ENCODE measurements around the gene SMC6. TPM values are rescaled to one million over a fixed set of nuclear protein-coding genes. Genes with fewer than 3 reads are reported as not detected.

The SMC6 gene
- polyA plus RNA-seq, 1 experiment: 18.3 TPM

- CTCF ChIA-PET: interaction anchor here (0.6 to 3.1 kb wide), 38 partner anchors 11 to 660 kb away, joined by 3 to 61 read pairs (median 6); partner anchors contain the start of genes GEN1, RAD51AP2 and SMC6
- no peak for DNase-seq (ENCODE audit: low read depth, low spot score)
- peak; percentile 83 for TF ChIP-seq CTCF (IDR thresholded peaks at IDR 0.05; ENCODE audit: low read depth, low read length)
- H3K4me3 ChIP-seq (ENCODE audit: low read depth, low read length): no peak overlapping the region
- H3K27ac ChIP-seq (ENCODE audit: low read depth, low read length): no peak overlapping the region
- POLR2A ChIA-PET: no interaction called here
- H3K9me3 ChIP-seq (ENCODE audit: control insufficient read depth, insufficient read depth, low read length): no peaks in the 10 kb centered on the region
- no peaks in the 10 kb centered on the region for H3K27me3 ChIP-seq (ENCODE audit: control insufficient read depth, insufficient read depth, low read length)
Observed at GRCh38 chr2:17719562-17720371, 33.8 kb downstream of the SMC6 start.

GRCh38 chr2:17718689-17719088 lies 34.9 kb downstream of the SMC6 start:
- no peak for TF ChIP-seq CTCF (IDR thresholded peaks at IDR 0.05; ENCODE audit: low read depth, low read length)
- H3K4me3 ChIP-seq (ENCODE audit: low read depth, low read length): no peak overlapping the region
- POLR2A ChIA-PET: no interaction called here
- no peaks in the 10 kb centered on the region for H3K27me3 ChIP-seq (ENCODE audit: control insufficient read depth, insufficient read depth, low read length)
- H3K27ac ChIP-seq (ENCODE audit: low read depth, low read length): no peak overlapping the region
- no peak for DNase-seq (ENCODE audit: low read depth, low spot score)
- no peaks in the 10 kb centered on the region for H3K9me3 ChIP-seq (ENCODE audit: control insufficient read depth, insufficient read depth, low read length)
- CTCF ChIA-PET: interaction anchor here (0.7 to 3.1 kb wide), 19 partner anchors 10 to 659 kb away, joined by 3 to 61 read pairs (median 4); no protein-coding TSS in a partner anchor

GRCh38 chr2:17717666-17718065 lies 35.9 kb downstream of the SMC6 start:
- no peak for TF ChIP-seq CTCF (IDR thresholded peaks at IDR 0.05; ENCODE audit: low read depth, low read length)
- DNase-seq (ENCODE audit: low read depth, low spot score): no peak
- ChIA-PET CTCF (interaction anchor here (1.2 to 1.7 kb wide), 2 partner anchors 40 to 430 kb away, joined by 3 read pairs; no protein-coding TSS in a partner anchor), POLR2A (no interaction called here)
- H3K27ac ChIP-seq (ENCODE audit: low read depth, low read length): no peak overlapping the region
- H3K4me3 ChIP-seq (ENCODE audit: low read depth, low read length): no peak overlapping the region
- H3K27me3 ChIP-seq (ENCODE audit: control insufficient read depth, insufficient read depth, low read length): no peaks in the 10 kb centered on the region
- no peaks in the 10 kb centered on the region for H3K9me3 ChIP-seq (ENCODE audit: control insufficient read depth, insufficient read depth, low read length)

- Histone ChIP-seq H3K27me3 (ENCODE audit: control insufficient read depth, insufficient read depth, low read length) (no peaks in the 10 kb centered on the region), H3K9me3 (ENCODE audit: control insufficient read depth, insufficient read depth, low read length) (no peaks in the 10 kb centered on the region), H3K27ac (ENCODE audit: low read depth, low read length) (no peak overlapping the region), H3K4me3 (ENCODE audit: low read depth, low read length) (no peak overlapping the region)
- CTCF ChIA-PET: no interaction called here
- POLR2A ChIA-PET: no interaction called here
- no peak for DNase-seq (ENCODE audit: low read depth, low spot score)
- no peak for TF ChIP-seq CTCF (IDR thresholded peaks at IDR 0.05; ENCODE audit: low read depth, low read length)
Observed at GRCh38 chr2:17713291-17713690, 40.3 kb downstream of the SMC6 start.

- POLR2A ChIA-PET: no interaction called here
- Histone ChIP-seq H3K4me3 (ENCODE audit: low read depth, low read length) (no peak overlapping the region), H3K9me3 (ENCODE audit: control insufficient read depth, insufficient read depth, low read length) (no peaks in the 10 kb centered on the region), H3K27me3 (ENCODE audit: control insufficient read depth, insufficient read depth, low read length) (no peaks in the 10 kb centered on the region), H3K27ac (ENCODE audit: low read depth, low read length) (no peak overlapping the region)
- TF ChIP-seq CTCF (IDR thresholded peaks at IDR 0.05; ENCODE audit: low read depth, low read length): no peak
- CTCF ChIA-PET: no interaction called here
- no peak for DNase-seq (ENCODE audit: low read depth, low spot score)
Observed at GRCh38 chr2:17710547-17711248, 42.9 kb downstream of the SMC6 start.
